ENCODE results near the gene MOXD1. TPM values are rescaled to one million over a fixed set of nuclear protein-coding genes. Genes with fewer than 3 reads are reported as not detected.

MOXD1 gene
- total RNA-seq, 1 donor from 2014 or later, result 4.8 TPM

GRCh38 chr6:132253211-132253610 lies 148.1 kb downstream of the MOXD1 start:
- Histone ChIP-seq H3K79me2 (ENCODE audit: low read depth) (no peaks in the 10 kb centered on the region), H3K4me2 (no peak overlapping the region), H3K36me3 (no peaks in the 10 kb centered on the region), H2AFZ (replicated peaks) (no peak overlapping the region), H3K27me3 (no peaks in the 10 kb centered on the region), H3K9ac (no peak overlapping the region), H3K4me3 (no peak overlapping the region), H3K4me1 (peaks cover 5% of the 10 kb centered on the region), H3K9me3 (ENCODE audit: low read depth) (no peaks in the 10 kb centered on the region), H3F3A (ENCODE audit: low read depth) (no peaks in the 10 kb centered on the region), H3K27ac (no peak overlapping the region), H4K20me1 (ENCODE audit: low read depth) (no peaks in the 10 kb centered on the region)
- DNase-seq (ENCODE audit: low spot score), result no peak
- H3K4me1 Mint-ChIP-seq, result no peaks in the 10 kb centered on the region
- H3K27ac Mint-ChIP-seq, result no peak overlapping the region
- H3K9me3 Mint-ChIP-seq, result peaks cover 3% of the 10 kb centered on the region
- no peaks in the 10 kb centered on the region for H3K27me3 Mint-ChIP-seq (ENCODE audit: insufficient read depth, low read depth)
- H3K36me3 Mint-ChIP-seq, result no peaks in the 10 kb centered on the region
- TF ChIP-seq EZH2phosphoT487 (IDR thresholded peaks at IDR 0.05) (no peak), CTCF (IDR thresholded peaks at IDR 0.05) (no peak), EZH2 (IDR thresholded peaks at IDR 0.05) (no peak)
- H3K4me3 Mint-ChIP-seq, result no peak overlapping the region

GRCh38 chr6:132252113-132252512 lies 149.2 kb downstream of the MOXD1 start:
- Mint-ChIP-seq H3K9me3 (peaks cover 3% of the 10 kb centered on the region), H3K4me3 (no peak overlapping the region), H3K4me1 (no peaks in the 10 kb centered on the region), H3K36me3 (no peaks in the 10 kb centered on the region), H3K27ac (no peak overlapping the region), H3K27me3 (ENCODE audit: insufficient read depth, low read depth) (no peaks in the 10 kb centered on the region)
- H3K9ac ChIP-seq, result no peak overlapping the region
- TF ChIP-seq EZH2phosphoT487 (IDR thresholded peaks at IDR 0.05) (no peak), CTCF (IDR thresholded peaks at IDR 0.05) (no peak), EZH2 (IDR thresholded peaks at IDR 0.05) (no peak)
- no peak overlapping the region for H3K4me3 ChIP-seq
- no peak overlapping the region for H2AFZ ChIP-seq (replicated peaks)
- no peak overlapping the region for H3K4me2 ChIP-seq
- no peaks in the 10 kb centered on the region for H4K20me1 ChIP-seq (ENCODE audit: low read depth)
- no peaks in the 10 kb centered on the region for H3K79me2 ChIP-seq (ENCODE audit: low read depth)
- no peaks in the 10 kb centered on the region for H3K4me1 ChIP-seq
- no peaks in the 10 kb centered on the region for H3K9me3 ChIP-seq (ENCODE audit: low read depth)
- DNase-seq (ENCODE audit: low spot score), result no peak
- H3F3A ChIP-seq (ENCODE audit: low read depth), result no peaks in the 10 kb centered on the region
- H3K36me3 ChIP-seq, result no peaks in the 10 kb centered on the region
- no peak overlapping the region for H3K27ac ChIP-seq
- no peaks in the 10 kb centered on the region for H3K27me3 ChIP-seq

GRCh38 chr6:132251711-132252110 lies 149.6 kb downstream of the MOXD1 start:
- no peak overlapping the region for H3K27ac Mint-ChIP-seq
- H3K9me3 ChIP-seq (ENCODE audit: low read depth), result no peaks in the 10 kb centered on the region
- peaks cover 3% of the 10 kb centered on the region for H3K9me3 Mint-ChIP-seq
- H3K9ac ChIP-seq, result no peak overlapping the region
- no peaks in the 10 kb centered on the region for H3K36me3 ChIP-seq
- no peaks in the 10 kb centered on the region for H3K27me3 Mint-ChIP-seq (ENCODE audit: insufficient read depth, low read depth)
- no peak overlapping the region for H3K4me3 ChIP-seq
- H2AFZ ChIP-seq (replicated peaks), result no peak overlapping the region
- H3K4me1 ChIP-seq, result no peaks in the 10 kb centered on the region
- no peaks in the 10 kb centered on the region for H3K4me1 Mint-ChIP-seq
- no peak for DNase-seq (ENCODE audit: low spot score)
- no peak overlapping the region for H3K4me2 ChIP-seq
- H3K4me3 Mint-ChIP-seq, result no peak overlapping the region
- no peak for TF ChIP-seq CTCF (IDR thresholded peaks at IDR 0.05)
- TF ChIP-seq EZH2 (IDR thresholded peaks at IDR 0.05), result no peak
- TF ChIP-seq EZH2phosphoT487 (IDR thresholded peaks at IDR 0.05), result no peak
- no peaks in the 10 kb centered on the region for H3K36me3 Mint-ChIP-seq
- no peak overlapping the region for H3K27ac ChIP-seq
- H3K27me3 ChIP-seq, result no peaks in the 10 kb centered on the region
- no peaks in the 10 kb centered on the region for H3K79me2 ChIP-seq (ENCODE audit: low read depth)
- no peaks in the 10 kb centered on the region for H3F3A ChIP-seq (ENCODE audit: low read depth)
- no peaks in the 10 kb centered on the region for H4K20me1 ChIP-seq (ENCODE audit: low read depth)
